GM19023 (cell line): ENCODE data around the gene MEG3.

Source experiments
- ATAC-seq: cut with Tn5 transposase; IDR thresholded peaks from one replicate; pipeline ENCODE4 v1.9.1; 2021; ENCODE audit warnings: mild to moderate bottlenecking, moderate library complexity; ENCODE audit not compliant: unreplicated experiment

Gene MEG3

DNA sequence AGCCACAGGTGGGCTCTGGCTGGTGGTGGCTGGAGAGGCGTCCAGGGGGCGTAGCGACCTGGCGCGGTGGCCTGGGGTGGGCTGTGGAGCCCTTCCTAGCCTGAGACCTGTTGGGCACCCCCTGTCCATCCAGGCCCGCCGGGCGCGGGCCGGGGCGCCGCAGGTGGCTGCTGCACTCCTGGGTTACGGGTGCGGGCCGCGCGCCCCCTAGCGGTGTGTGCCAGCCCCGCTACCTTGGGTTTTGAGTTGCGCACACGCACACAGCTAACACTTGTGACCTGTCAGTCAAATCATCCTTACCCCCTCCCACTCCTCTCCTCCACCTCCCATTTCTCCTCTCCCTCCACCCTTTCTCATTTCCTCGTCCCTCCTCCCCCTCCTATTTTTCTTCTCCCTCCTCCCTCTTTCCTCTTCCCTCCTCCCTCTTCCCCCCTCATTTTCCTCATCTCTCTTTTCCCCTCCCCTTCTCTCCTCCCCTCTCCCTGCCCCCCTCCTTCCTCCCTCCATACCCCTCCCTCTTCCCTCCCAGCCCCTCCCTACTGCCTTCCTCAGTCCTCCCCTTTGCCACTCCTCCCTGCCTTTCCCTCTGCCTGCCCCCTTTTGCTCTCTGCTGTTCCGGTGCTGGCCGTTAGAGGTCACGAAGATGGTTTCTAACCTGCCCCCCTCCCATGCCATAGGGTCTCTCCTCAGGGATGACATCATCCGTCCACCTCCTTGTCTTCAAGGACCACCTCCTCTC lies 2.3 kb downstream of the MEG3 start:
- ATAC-seq, result no peak

DNA sequence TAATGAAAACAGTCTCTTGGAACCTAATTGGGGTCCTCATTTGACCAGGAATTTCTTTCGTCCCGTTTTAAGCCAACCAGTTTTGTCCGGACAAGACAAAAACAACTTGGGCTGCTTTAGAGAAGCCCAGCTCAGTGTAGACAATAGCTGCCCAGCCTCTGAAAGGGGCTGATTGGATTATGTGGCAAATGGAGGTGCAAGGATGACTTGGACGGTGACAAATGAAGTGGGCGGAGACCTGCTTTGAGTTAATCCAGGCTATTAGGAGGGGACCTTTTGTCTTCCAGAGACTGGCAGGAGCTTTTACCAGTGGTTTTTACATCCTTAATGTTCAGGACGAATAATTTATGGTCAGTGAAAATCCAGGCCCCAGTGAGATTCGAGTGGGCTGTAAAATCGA lies 4.8 kb downstream of the MEG3 start:
- ATAC-seq, result no peak

DNA sequence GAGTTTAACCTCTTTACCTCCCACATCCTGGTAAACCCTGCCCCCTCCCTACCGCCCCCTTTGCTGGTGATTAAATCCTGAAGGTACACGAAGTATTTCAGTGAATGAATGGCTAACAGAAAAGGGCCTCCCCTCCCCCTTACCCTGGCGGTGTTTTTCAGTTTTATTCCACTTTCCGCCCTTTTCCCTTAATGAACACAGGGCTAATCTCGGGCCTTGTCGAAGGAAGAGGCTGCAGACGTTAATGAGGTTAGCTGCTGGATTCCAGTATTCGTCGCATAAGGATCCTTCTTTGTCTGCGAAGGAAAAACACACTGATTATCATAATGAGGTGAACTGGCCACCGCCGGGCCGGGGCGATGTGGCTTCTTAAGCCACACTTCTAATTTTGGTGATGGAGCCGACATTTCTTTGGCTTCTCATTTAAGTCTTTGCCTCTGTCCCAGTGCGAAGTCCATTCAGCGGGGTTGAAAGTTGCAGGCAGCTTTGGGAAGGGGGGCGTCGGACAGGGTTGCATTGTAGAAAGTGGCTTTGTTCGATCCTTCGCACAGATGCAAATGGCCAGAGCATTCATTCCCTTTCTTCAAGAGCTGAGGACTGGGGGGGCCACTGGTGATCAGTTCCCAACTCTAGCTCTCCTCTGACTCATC lies 6.5 kb downstream of the MEG3 start:
- no peak for ATAC-seq

DNA sequence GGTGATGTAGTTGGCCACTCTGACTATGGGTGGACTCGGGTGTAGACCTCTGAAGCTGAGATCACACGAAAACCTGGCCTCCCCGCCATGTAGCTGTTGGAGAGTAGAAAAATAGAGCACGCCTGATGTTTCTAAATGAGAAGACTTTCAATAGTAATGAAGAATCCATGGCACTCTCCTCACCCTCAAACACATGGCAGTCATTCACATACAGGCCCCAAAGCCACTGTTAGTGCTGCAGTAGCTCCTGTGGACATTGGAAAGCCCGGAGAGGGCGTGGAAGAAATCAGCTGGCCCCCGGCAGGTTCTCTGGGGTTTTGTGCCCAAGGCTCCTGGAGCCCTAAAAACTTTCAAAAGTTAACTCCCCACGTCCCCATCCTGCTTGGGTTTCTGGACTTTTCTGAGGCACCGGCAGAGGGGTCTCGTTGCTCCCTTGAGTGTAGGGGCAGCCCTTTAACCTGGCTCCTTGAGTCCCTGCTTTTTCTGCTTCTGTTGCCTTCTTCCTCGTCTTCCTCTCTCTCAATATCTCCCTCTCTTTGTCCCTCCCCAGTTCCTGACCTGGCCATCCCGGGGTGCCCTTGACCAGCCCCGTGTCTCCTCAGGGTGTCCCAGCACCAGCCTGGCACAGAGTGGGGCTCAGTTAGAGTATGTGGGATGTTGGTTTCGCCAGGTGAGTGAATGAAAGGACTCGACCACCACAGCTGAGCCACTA lies 8.3 kb downstream of the MEG3 start:
- no peak for ATAC-seq

DNA sequence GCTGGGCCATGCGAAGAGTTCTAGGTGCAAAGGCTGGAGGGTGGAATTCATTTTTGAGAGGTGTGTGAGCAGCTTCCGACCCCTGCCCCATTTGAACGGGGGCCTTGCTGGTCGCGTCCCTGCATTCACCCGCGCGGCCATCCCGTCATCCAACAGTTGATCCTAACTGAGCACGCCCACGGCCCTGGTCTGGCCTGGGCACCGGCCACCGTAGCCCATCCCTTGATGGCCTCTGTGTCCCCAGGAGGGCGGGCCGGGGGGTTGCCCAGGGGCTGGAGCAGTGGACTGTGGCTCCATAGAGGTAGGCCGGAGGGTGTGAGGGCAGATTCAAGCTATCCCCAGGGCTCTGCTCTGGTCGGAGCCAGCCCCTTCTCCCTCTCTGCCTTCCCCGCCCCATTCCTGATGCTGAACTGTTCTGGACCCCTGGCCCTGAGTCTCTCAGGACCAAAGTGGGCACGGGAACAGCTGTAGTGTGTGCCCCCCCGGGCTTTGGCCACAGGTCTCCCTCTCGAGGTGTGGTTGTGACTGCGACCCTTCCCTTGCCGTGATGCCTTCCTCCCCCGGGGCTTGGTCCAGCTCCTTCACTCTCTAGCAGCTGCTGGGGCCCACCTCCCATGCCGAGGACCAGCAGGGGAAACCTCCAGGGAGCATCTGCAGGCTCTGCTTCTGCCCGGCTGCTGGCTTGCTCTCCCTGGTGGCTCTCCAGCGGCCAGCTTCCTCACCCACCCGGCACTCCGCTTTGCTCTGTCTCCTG lies 9.1 kb downstream of the MEG3 start:
- ATAC-seq, result no peak

DNA sequence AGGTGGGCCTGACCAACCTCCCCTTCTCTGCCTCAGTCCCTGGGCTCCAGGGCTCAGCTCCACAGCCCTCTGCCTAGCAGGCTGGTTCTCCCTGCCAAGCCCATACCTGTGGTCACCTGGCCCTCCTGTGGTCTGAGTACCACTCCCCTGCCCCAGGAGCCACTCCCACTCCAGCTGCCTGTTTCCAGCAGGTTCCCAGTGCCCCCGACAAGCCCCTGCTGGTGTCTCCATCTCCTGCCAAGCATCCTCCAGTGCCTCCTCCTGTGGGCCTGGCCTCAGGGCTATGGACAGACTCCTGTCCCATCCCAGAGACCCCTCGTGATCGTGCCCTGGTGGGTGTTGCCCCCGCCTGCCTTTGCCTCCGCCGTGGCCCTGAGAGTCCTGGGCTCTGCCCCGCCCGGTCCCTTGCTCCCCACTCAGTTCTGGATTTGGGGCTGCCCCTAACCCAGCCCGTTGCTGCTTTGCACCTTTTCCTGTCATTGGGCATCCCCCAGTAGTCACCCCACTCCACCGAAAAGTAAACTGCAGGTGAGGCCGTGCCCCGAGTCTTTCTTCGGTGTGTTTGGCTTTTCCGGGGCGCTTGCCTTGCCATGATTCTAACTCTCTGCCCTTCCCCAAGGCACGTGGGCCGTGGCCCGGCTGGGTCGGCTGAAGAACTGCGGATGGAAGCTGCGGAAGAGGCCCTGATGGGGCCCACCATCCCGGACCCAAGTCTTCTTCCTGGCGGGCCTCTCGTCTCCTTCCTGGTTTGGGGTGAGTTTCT lies 9.8 kb downstream of the MEG3 start:
- ATAC-seq, result no peak

DNA sequence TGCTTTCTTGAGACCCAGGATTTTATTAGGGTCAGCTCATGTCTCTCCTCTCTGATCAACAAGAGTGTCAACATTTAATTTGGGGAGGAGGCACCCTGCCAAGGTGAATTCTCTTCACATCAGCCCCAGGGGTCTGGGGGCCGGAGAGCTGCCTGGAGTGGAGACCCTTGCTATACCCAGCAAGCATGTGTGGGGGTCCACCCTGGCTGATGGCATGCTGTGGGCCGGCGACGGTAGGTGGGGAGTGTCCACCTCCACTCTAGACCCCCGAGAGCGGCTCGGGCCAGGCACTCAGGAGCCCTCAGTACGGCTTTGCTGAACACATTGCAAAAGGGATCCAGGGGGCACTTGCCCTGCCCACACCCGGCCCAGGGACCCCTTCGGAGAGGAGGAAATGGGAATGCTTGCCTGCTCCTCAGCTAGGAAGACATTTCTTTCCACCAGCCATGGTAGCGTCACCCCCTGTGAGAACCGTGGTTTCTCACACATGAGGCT lies 10.4 kb downstream of the MEG3 start:
- ATAC-seq, result no peak

DNA sequence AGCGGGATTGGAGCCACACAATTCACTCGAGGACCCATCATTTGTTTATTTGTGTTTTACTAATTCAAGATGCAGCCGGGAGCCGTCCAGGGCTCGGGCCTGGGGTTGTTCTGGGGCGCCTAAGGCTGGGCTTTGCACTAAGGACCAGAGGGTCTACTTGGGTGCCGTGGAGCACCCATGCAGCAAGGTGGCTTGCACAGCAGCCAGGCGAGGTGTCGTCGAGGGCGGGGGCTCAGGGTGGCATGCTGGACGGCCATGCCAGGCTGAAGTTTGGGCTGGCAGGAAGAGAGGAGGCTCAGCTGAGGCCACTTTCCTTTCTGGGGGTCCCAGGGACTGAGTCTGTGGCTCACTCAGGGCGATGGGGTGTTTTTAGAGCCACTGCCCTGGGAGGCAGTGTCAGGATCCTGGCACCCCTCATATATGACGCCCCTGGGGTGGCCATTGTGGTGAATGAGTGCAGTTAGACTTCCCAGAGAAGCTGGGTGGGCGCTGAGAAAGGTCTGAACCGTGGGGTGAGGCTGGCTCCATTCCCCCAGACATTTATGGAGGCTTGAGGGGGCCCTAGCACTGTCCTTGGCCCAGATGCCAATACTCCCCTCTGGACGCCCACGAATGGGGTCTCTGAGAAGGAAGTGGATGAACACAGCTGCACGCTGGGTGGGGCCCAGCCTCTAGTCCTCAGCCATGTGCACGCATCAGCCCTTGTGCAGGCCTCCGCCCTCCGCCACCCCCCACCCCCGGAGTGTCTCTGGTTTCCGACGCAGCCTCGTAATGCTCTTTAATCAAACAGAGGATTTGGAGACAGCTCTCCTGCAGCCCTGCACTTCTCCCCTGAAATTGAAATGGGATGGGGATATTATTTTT lies 11.3 kb downstream of the MEG3 start:
- no peak for ATAC-seq

DNA sequence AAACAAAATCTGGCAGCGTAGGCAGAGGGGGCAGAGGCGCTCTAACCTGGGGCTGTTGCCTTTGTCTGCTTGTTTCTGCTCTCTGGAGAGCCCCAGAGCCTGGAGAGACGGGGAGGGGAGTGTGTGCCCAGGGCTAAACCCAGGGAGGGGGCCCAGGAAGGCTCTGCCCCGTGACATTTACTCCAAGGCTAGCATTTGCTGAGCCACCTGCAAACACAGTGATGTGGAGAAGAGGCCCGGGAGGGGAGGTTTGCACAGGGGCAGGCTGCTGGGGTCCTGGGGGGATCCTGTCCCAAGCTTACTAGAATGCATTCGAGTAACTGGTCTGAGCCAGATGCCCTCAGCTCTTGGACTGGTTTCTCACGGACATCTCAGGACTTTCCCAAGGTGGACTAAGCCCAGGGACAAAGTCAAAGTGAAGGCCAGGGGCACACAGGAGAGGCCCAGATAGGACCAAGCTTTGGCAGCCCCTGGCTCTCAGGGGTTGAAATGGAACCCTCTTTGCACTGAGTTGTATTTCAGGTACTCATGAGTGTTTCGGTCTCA lies 12.0 kb downstream of the MEG3 start:
- ATAC-seq, result no peak

DNA sequence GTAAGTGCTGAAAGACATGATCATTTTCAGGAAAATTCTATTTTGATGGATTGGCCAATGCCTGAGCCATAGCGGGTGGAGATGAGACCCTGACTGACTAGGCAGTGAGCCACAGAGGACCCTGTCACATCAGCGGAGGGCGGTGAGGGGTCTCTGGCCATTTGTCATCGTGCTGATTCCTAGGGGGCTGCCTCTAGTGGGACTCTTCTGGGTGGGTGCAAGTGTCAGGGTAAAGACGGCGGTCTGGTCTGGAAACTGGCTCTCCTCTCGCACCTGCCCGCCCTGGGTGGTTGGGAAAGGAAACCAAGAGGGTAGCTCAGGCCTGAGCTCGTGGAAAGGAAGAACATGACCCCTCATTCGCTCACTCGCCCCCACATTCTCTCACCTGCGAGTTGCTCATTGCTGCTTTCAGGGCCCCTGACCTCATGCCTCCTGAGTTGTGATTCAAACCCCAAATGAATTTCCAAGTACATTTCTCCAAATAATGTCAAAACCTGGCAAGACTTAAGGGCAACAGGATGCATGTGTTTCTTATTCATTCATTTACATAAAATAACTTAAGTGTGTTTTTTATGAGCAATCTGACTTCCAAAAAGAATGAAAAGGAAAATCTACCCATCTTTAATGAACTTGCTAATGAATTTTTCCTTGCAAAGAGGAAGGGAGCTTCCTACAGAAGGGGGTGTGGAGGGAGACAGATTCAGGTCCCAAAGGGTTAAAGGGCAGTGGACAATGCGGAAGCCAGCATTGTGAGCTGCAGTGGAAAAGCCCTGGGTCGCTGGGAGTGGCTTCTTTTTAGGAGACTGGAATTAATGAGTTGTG lies 12.8 kb downstream of the MEG3 start:
- no peak for ATAC-seq

DNA sequence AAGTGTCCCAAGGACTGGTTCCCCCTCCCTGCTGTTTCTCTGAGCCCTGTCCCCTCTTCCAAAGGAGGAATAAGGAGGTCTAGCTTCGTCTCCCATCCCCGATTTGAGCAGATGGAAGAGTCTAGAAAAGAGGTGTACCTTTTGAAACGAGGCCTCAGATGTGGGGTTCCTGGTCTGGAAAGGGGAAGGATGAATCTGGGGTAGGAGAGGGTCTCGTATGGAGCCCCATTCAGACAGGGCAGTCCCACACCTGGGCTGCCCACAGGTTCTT lies 13.3 kb downstream of the MEG3 start:
- ATAC-seq, result no peak

DNA sequence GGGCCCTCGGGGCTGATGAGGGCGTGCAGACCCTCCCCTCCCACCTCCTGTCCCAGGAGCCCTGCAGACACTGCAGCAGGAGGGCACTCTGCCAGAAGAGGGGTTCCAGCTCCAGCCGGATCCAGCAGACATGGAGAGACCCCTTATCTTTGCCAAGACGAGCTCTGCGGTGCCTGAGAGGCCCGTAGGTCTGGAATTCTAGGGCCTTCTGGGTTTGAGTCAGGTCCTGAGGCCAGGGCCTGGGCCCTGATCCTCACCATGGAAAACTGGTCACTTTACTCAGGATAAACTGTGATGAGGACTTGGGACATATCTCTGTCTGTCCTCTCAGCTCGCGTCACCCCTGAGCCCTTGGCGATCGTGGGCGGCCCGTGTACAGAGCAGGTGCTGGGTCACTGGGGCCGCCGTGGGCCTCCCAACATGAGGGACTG lies 13.8 kb downstream of the MEG3 start:
- ATAC-seq, result no peak

DNA sequence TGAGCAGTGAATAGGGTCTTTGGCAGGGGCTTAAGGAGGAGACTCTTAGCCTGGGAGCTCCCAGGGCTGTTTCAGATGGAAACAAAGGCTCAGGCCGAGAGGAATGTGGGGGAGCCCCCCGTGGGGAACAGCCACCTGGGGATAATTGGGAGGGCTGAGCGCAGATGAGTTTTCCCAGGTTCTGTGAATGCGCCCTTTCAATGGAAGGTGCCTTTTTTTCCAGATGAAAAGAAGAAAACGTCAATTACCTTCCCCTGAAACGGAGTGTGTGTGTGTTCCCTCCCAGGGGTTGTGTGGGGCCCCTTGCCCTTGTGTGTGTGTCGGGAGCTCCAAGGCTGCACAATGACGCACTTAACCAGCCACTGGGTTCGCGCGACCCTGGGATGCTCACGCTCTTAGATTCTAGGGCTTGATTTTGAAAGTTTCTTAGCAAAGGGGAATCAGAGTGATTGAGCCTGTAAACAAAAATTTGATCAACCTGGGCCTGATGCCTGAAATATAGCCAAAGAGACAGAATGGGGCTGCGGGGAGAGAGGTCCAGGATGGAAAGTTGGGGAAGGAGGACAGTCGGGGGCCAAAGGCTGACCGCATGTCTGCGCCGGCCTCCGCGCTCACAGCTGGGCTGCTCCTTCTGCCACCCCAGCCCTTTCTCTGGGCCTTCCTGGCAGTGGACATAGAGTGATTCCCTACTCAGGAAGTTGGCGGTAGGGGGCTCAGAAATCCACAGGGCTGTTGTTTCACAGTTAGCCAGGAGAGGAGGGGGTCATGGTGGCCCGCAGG lies 14.6 kb downstream of the MEG3 start:
- no peak for ATAC-seq

DNA sequence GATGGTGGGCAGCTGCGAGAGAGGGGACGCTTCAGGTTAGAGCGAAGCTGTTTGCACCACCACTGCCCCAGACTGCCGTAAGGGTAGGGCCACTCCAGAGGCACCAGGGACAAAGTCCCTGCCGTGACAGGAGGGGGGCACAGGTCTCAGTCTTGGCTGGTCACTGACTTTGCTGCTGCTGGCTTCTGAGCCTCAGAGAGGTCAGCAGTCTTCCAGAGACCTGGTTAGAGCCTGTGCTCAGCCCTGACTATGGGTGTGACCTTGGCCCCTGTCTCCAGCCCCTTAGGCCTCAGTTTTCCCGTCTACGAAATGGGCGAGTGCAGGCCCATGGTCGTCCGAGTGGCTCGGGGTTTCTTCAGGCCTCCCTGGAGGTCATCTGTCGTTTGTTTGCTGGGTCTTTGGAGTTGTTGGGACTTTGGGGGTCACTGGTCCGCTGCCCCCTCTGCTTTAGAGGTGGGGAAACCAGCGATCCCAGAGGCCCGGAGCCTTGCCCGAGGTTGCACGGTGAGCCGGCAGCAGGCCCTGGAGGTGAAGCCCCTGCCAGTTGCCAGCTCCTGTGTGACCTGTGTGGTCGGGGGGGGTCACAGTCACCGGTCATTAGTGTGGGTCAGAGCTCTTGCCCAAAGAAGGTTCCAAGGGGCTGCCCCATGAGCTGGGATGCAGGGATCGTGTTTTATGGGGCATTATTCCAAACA lies 15.3 kb downstream of the MEG3 start:
- no peak for ATAC-seq

DNA sequence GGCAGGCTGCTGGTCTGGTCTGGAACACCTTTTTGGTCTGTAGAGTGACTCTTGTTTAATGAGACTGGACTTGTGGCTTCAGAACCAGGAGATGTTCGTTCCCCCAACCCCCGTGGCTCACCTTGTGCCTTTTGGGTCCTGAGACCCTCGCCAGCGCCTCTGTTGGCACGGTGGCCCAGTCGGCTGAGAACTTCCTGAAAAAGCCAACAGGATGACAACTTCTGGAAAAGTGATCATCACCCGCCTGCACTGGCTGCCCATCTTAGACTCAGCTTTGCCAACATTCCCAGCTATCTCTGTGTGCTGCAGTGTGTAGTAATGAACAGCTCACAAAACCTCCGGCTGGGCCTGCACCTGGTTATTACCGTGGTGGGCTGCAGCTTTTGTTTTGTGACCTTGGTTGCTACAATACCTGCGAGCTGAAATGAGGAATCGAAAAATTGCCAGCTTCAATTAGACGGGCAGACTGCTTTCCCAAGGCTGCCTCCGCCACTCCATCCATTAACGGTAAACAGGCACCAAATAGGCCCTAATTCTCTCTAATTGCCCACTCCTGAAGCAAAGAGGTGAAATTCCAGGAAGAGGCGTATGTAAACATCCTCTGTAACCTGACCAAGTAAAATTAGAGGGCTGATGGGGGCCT lies 16.0 kb downstream of the MEG3 start:
- no peak for ATAC-seq

DNA sequence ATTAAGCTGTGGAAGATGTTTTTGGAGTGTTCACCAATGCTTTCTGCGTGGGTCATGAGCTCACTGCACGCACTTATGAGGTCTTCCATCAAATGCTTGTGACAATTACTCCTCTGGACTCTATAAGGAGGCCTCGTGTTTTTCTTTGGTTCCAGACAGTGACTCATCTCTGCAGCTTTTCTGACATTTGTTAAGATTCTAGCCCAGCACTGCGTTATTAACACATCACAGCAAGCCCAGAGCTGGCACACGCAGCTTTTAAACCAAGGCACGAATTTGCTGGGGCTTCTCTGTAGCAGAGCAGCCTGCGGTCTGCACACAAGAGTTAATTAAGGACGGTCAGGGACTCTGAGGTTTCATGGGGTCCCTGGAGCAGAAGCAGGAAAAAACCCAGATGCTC lies 16.9 kb downstream of the MEG3 start:
- no peak for ATAC-seq

DNA sequence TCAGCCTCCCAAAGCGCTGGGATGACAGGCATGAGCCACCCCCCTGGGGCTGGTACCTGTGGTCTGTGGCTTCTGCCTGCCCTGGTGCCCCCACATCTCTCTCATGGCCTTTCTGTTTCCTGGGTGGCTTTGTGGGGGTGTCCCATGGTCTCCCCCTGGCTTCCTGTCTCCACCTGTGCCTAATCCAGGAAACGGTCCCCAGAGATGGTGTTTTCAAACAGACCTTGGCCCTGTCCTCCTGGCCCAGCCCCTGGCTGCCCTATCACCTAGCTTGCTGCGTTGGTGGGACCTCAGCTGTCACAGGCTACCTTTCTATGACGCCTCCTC lies 18.1 kb downstream of the MEG3 start:
- no peak for ATAC-seq
